Dendritic cell treated with granulocyte-macrophage colony-stimulating factor and Interleukin-4, amounts not matched to agents 40 ng/mL and 50 ng/mL, for 4 days (primary cell): Measurements from ENCODE around the gene TACC3.
A peak's percentile ranks its signal among the peaks of the same experiment; 100 is the strongest.

Source experiments
- H3K27ac Mint-ChIP-seq: one replicate; pipeline ENCODE4 v1.8.0; 2022; ENCODE audit warnings: mild to moderate bottlenecking, mixed read lengths
- H3K27me3 Mint-ChIP-seq: one replicate; pipeline ENCODE4 v1.8.0; 2022; ENCODE audit warnings: mild to moderate bottlenecking, mixed read lengths
- H3K36me3 Mint-ChIP-seq: one replicate; pipeline ENCODE4 v1.8.0; 2022; ENCODE audit warnings: low read depth, mixed read lengths
- H3K4me1 Mint-ChIP-seq: one replicate; pipeline ENCODE4 v1.8.0; 2022; ENCODE audit warnings: low read depth, mixed read lengths
- H3K4me3 Mint-ChIP-seq: one replicate; pipeline ENCODE4 v1.8.0; 2022; ENCODE audit warnings: mild to moderate bottlenecking, moderate library complexity, mixed read lengths
- H3K9me3 Mint-ChIP-seq: one replicate; pipeline ENCODE4 v1.8.0; 2022; ENCODE audit warnings: mixed read lengths
- intact Hi-C: fragments of 100-400 bp; cut with micrococcal nuclease; formaldehyde crosslinking; loops from one replicate; pipeline ENCODE4 v1.15.0; 2022

The TACC3 gene

DNA sequence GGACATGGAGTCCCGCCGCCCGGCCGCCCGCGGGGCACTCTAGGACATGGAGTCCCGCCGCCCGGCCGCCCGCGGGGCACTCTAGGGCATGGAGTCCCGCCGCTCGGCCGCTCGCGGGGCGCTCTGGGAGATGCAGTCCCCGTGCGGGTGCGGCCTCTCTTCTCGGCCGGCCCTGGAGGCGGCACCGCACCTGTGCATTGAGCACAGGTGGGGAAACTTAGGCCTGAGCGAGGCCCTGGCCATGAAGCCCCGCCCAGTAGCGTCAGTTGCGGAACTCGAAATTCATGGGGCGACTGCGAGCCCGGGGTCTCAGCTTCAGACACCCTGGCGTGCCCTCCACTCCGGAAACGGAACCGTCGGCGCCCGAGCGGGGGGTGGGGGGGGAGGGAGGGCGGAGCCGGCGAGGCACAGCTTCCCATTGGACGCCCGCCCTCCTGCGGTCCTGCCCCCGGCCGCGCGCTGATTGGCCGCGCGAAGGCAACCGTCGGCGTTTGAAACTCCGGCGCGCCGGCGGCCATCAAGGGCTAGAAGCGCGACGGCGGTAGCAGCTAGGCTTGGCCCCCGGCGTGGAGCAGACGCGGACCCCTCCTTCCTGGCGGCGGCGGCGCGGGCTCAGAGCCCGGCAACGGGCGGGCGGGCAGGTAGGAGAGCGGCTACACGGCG, at the start of gene TACC3, which contains the start of gene TMEM129:
TACC3 (plus strand) TSS at position 519 of the 663 bp plus-strand sequence. CDS start 1,901 bp downstream, outside the sequence.
TMEM129 (minus strand) TSS at position 321 of the 663 bp plus-strand sequence. CDS start 486 bp downstream, outside the sequence.
- H3K36me3 Mint-ChIP-seq: peaks cover 84% of the 10 kb centered on the region
- peaks cover 84% of the 10 kb centered on the region for H3K4me1 Mint-ChIP-seq
- H3K4me3 Mint-ChIP-seq: peak within 1 kb of the TSS; percentile 96
- H3K9me3 Mint-ChIP-seq: no peaks in the 10 kb centered on the region
- intact Hi-C loops: loop anchor here (1.0 to 10.0 kb wide), 2 partner anchors 9 to 376 kb away; partner anchors contain the start of genes SLBP and UVSSA
- H3K27me3 Mint-ChIP-seq: no peaks in the 10 kb centered on the region
- peak within 1 kb of the TSS; percentile 97 for H3K27ac Mint-ChIP-seq

- Mint-ChIP-seq H3K27me3 (peaks cover 5% of the 10 kb centered on the region), H3K27ac (no peak overlapping the region), H3K9me3 (no peaks in the 10 kb centered on the region), H3K4me1 (peaks cover 17% of the 10 kb centered on the region), H3K36me3 (peaks cover under 1% of the 10 kb centered on the region), H3K4me3 (no peak overlapping the region)
- intact Hi-C loops: no loop called here
Observed at GRCh38 chr4:1673671-1674070, 47.6 kb upstream of the TACC3 start.

DNA sequence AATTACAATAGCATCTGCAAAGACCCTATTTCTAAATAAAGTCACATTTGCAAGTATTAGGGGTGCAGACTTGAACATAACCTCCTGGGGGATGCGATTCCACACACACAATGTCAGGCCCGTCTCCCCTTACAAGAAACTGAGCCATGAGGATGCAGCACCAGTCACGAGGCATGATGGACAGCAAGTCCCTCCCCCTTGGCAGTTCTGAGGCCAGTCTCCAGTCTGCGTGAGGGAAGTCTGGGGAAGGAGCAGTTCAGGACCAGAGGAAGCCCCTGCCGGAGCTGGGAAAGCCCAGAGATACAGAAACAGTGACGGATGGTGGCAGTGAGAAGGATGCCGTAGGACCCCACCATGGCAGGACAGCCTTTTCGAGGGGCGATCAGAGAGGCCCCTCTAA, 46.6 kb upstream of the TACC3 start:
- Mint-ChIP-seq H3K27me3 (peaks cover 5% of the 10 kb centered on the region), H3K4me3 (no peak overlapping the region), H3K9me3 (no peaks in the 10 kb centered on the region), H3K27ac (no peak overlapping the region), H3K4me1 (peaks cover 13% of the 10 kb centered on the region), H3K36me3 (no peaks in the 10 kb centered on the region)
- intact Hi-C loops: no loop called here

GRCh38 chr4:1675136-1675801, 46.1 kb upstream of the TACC3 start:
- H3K27ac Mint-ChIP-seq: no peak overlapping the region
- H3K27me3 Mint-ChIP-seq: peaks cover 5% of the 10 kb centered on the region
- H3K4me1 Mint-ChIP-seq: peaks cover 13% of the 10 kb centered on the region
- H3K36me3 Mint-ChIP-seq: no peaks in the 10 kb centered on the region
- intact Hi-C loops: no loop called here
- no peaks in the 10 kb centered on the region for H3K9me3 Mint-ChIP-seq
- no peak overlapping the region for H3K4me3 Mint-ChIP-seq

DNA sequence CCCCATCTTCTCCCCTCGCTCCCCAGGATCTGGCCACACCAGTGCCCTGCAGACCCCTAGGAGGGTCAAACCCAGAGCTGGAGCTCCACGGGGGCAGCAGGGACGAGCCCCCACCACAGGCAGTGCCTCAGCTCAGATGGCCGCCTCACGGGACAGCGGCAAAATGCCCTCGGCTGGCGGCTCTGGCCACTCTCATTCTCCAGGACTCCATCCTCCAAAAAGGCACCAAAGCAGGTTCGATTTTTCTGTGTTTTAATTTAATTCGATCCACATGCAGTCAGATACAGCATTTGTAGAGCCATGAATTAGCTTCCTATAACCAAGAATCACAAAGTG, 45.6 kb upstream of the TACC3 start:
- peaks cover 5% of the 10 kb centered on the region for H3K27me3 Mint-ChIP-seq
- no peak overlapping the region for H3K27ac Mint-ChIP-seq
- H3K4me3 Mint-ChIP-seq: no peak overlapping the region
- intact Hi-C loops: no loop called here
- H3K4me1 Mint-ChIP-seq: peaks cover 13% of the 10 kb centered on the region
- no peaks in the 10 kb centered on the region for H3K36me3 Mint-ChIP-seq
- H3K9me3 Mint-ChIP-seq: no peaks in the 10 kb centered on the region

GRCh38 chr4:1676605-1677525, 44.5 kb upstream of the TACC3 start:
- Mint-ChIP-seq H3K4me1 (peaks cover 13% of the 10 kb centered on the region), H3K4me3 (no peak overlapping the region), H3K27me3 (peaks cover 5% of the 10 kb centered on the region), H3K27ac (no peak overlapping the region), H3K36me3 (no peaks in the 10 kb centered on the region), H3K9me3 (no peaks in the 10 kb centered on the region)
- intact Hi-C loops: no loop called here

DNA sequence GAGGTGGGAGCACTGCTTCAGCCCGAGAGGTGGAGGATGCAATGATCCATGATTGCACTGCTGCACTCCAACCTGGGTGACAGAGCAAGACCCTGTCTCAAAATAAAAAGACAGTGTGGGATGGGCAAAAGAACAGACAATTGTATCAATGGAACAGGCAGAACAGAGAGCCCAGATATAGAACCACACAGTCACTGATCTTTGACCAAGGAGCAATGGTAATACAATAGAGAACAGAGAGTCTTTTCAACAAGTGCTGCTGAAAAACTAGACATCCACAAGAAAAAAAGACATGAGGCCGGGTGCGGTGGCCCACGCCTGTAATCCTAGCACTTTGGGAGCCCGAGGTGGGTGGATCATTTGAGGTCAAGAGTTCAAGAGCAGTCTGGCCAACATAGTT, 43.1 kb upstream of the TACC3 start:
- Mint-ChIP-seq H3K9me3 (no peaks in the 10 kb centered on the region), H3K27ac (no peak overlapping the region), H3K36me3 (no peaks in the 10 kb centered on the region), H3K4me1 (peaks cover 22% of the 10 kb centered on the region), H3K4me3 (no peak overlapping the region), H3K27me3 (peaks cover 5% of the 10 kb centered on the region)
- intact Hi-C loops: no loop called here

GRCh38 chr4:1682860-1683259, 38.5 kb upstream of the TACC3 start:
- intact Hi-C loops: no loop called here
- Mint-ChIP-seq H3K27ac (peak overlapping the region; percentile 67), H3K4me3 (peak overlapping the region; percentile 70)

GRCh38 chr4:1683261-1683735, 38.0 kb upstream of the TACC3 start:
- H3K4me1 Mint-ChIP-seq: peaks cover 13% of the 10 kb centered on the region
- peak overlapping the region; percentile 67 for H3K27ac Mint-ChIP-seq
- intact Hi-C loops: no loop called here
- H3K4me3 Mint-ChIP-seq: peak overlapping the region; percentile 70
- no peaks in the 10 kb centered on the region for H3K9me3 Mint-ChIP-seq
- H3K36me3 Mint-ChIP-seq: no peaks in the 10 kb centered on the region
- H3K27me3 Mint-ChIP-seq: no peaks in the 10 kb centered on the region

More at GRCh38 chr4:1682860-1683259, 38.5 kb upstream of the TACC3 start:
- Mint-ChIP-seq H3K4me1 (peaks cover 13% of the 10 kb centered on the region), H3K36me3 (no peaks in the 10 kb centered on the region), H3K27me3 (no peaks in the 10 kb centered on the region), H3K9me3 (no peaks in the 10 kb centered on the region)

GRCh38 chr4:1683736-1684505, 37.4 kb upstream of the TACC3 start, which contains the start of gene FAM53A:
Gene FAM53A (minus strand): TSS chr4:1684313. CDS start chr4:1668741, 15,572 bp downstream.
- Mint-ChIP-seq H3K4me3 (peak within 1 kb of the TSS; percentile 70), H3K9me3 (no peaks in the 10 kb centered on the region), H3K36me3 (no peaks in the 10 kb centered on the region), H3K4me1 (peaks cover 13% of the 10 kb centered on the region), H3K27me3 (no peaks in the 10 kb centered on the region), H3K27ac (peak within 1 kb of the TSS; percentile 67)
- intact Hi-C loops: loop anchor here (1.0 to 2.0 kb wide), 2 partner anchors 28 to 103 kb away; partner anchors contain the start of gene SLBP

DNA sequence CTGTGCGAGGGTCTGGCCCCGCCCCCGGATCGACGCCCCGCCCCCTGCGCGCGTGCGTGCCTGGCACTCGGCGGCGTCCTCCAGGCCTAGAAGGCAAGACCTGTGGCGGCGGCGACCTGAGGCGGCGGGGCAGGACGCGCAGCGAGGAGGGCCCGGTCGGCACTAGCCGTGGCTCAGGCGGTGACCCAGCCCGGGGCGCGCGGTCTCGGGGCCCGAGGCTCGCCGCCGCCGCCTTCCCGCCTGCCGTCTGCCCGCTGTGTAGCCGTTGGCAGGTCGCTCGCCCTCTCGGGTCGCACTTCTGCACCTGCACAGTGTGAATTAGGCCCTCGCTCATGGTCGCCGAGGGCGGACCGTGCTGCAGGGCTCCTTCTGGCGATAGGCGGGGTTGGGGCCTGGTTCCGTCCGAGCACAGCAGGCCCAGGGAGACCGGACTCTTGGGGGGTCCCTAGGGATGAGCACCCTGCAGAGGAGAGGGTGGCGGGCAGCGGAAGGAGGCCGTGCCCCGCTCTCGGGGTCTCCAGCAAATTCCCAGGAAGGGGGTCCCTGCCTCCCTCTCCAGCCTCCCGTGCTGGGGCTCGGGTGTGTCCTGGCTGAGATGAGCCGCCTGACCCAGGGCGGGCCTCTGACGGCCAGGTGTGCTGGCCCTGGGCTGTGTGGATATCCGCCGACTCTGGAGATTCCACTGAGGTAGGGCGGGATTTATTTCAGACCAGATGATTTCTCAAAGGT, 36.7 kb upstream of the TACC3 start:
- Mint-ChIP-seq H3K4me3 (peak overlapping the region; percentile 57), H3K27me3 (no peaks in the 10 kb centered on the region), H3K36me3 (peaks cover 5% of the 10 kb centered on the region), H3K9me3 (no peaks in the 10 kb centered on the region), H3K4me1 (peaks cover 13% of the 10 kb centered on the region), H3K27ac (peak overlapping the region; percentile 50)
- intact Hi-C loops: loop anchor here (1.0 to 2.0 kb wide), 2 partner anchors 28 to 104 kb away; partner anchors contain the start of gene SLBP

GRCh38 chr4:1685235-1686150, 35.8 kb upstream of the TACC3 start:
- no peak overlapping the region for H3K4me3 Mint-ChIP-seq

More at GRCh38 chr4:1685235-1686150, 35.8 kb upstream of the TACC3 start:
- Mint-ChIP-seq H3K27me3 (no peaks in the 10 kb centered on the region), H3K9me3 (no peaks in the 10 kb centered on the region), H3K4me1 (peaks cover 13% of the 10 kb centered on the region), H3K36me3 (peaks cover 13% of the 10 kb centered on the region), H3K27ac (peak overlapping the region; percentile 50)
- intact Hi-C loops: loop anchor here (2.0 kb wide), 1 partner anchor 105 kb away; no protein-coding TSS in a partner anchor
